DOHH2 (cell line): Measurements from ENCODE around the gene RELN.

Experiments used
- CTCF ChIP-seq: fragments of 200-600 bp; sonication (generic); IDR thresholded peaks from one replicate; pipeline ENCODE4 v1.5.1; 2014; ENCODE audit warnings: antibody characterized with exemption, mild to moderate bottlenecking, low read depth, low read length; ENCODE audit not compliant: poor library complexity, severe bottlenecking
- EZH2phosphoT487 ChIP-seq: fragments of 200-600 bp; sonication (generic); IDR thresholded peaks from 2 replicates; pipeline ENCODE4 v1.6.1; 2017; ENCODE audit warnings: borderline replicate concordance, mild to moderate bottlenecking, antibody characterized with exemption, low read length, moderate library complexity, mixed read lengths

DNA sequence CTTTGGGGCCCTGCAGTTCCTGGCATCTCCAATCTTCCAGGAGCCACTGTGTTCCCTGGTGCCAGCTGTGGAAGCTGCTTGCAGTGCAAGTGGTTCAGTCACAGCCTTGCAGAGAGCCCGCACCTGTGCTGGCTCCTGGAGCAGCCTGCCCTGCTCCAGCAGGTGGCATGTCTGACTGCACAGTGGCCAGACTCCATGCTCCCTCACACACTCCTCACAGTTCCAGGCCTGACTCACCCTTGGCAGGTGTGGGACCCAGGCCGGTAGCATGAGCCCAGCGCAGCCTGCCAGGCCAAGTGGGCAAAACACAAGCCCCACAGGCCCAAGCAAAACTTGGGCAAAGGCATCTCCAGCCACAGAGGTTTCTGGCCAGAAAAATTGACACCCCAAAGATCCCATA lies 33.6 kb upstream of the RELN start:
- no peak for TF ChIP-seq CTCF
- TF ChIP-seq EZH2phosphoT487, result no peak
